SU-DHL-6 (cell line): ENCODE measurements around the gene WDR43.

ENCODE experiments used
- CTCF ChIP-seq: fragments of 200-600 bp; sonication (generic); IDR thresholded peaks from one replicate; pipeline ENCODE4 v1.5.1; 2017; ENCODE audit warnings: antibody characterized with exemption, mild to moderate bottlenecking, low read length, moderate library complexity; ENCODE audit not compliant: insufficient read depth, poor library complexity, severe bottlenecking
- EZH2phosphoT487 ChIP-seq: fragments of 200-600 bp; sonication (generic), shearing (Covaris generic); conservative IDR thresholded peaks from 2 replicates; pipeline ENCODE4 v1.6.1; 2018; ENCODE audit warnings: mild to moderate bottlenecking, antibody characterized with exemption, low read length, moderate library complexity, mixed read lengths

- TF ChIP-seq CTCF (no peak), EZH2phosphoT487 (no peak)
Observed at GRCh38 chr2:28908172-28908571, 13.7 kb downstream of the WDR43 start.
